ENCODE data around the gene KAZALD1. TPM values are rescaled to one million over a fixed set of nuclear protein-coding genes. Genes with fewer than 3 reads are reported as not detected.
A peak's percentile ranks its signal among the peaks of the same experiment; 100 is the strongest.

Gene KAZALD1
- polyA plus RNA-seq, 2 of the 4 experiments (the other 2 are of a cell fraction) = 4.3 to 4.5 TPM

GRCh38 chr10:101018600-101019439 lies 43.0 kb upstream of the KAZALD1 start:
- WGBS (ENCODE audit: missing lambda C conversion rate) = 47% methylated on average over 31 of the region's 45 CpGs
- FAIRE-seq (no peak), ATAC-seq (peak; percentile 80 to 93), DNase-seq (ENCODE audit: low read depth in 1 of 2, low spot score in 1 of 2) (peak; percentile 82 to 95)
- Histone ChIP-seq H3K9me3 (no peaks in the 10 kb centered on the region), H3K4me1 (peaks cover 14% of the 10 kb centered on the region), H3K4me3 (no peak overlapping the region), H3K27ac (peak overlapping the region; percentile 35 to 76; a peak in 4 of 6 replicates), H3K4me2 (peak overlapping the region; percentile 55)
- TF ChIP-seq CTCF (IDR thresholded peaks at IDR 0.05) (peak; percentile 78), CBX2 (IDR thresholded peaks at IDR 0.05; ENCODE audit: borderline replicate concordance, low read depth) (no peak), RAD21 (conservative IDR thresholded peaks at IDR 0.05 in 1 of 2, IDR thresholded peaks at IDR 0.05 in 1 of 2) (peak; percentile 75 to 78), RNF2 (IDR thresholded peaks at IDR 0.05; ENCODE audit: borderline replicate concordance, low read depth) (no peak), HDAC2 (IDR thresholded peaks at IDR 0.05) (no peak), CHD2 (IDR thresholded peaks at IDR 0.05; ENCODE audit: low read length, partially characterized antibody) (no peak), RFX5 (IDR thresholded peaks at IDR 0.05) (no peak), RCOR1 (IDR thresholded peaks at IDR 0.05; ENCODE audit: low read depth, low read length) (no peak), NFE2L2 (conservative IDR thresholded peaks at IDR 0.05; ENCODE audit: low read length) (no peak), ZNF302 (CRISPR knock-in tag; IDR thresholded peaks at IDR 0.05) (no peak), NR3C1 (IDR thresholded peaks at IDR 0.05) (no peak), HEYL (CRISPR knock-in tag; IDR thresholded peaks at IDR 0.05) (no peak), SMC3 (IDR thresholded peaks at IDR 0.05) (peak; percentile 51; the same call in 2 of the 3 replicates), POLR2A (IDR thresholded peaks at IDR 0.05; ENCODE audit: low read length) (no peak), MYC (IDR thresholded peaks at IDR 0.05; ENCODE audit: borderline replicate concordance, low read length) (peak; percentile 79; the same call in 1 of the 2 replicates), FOSB (CRISPR knock-in tag; IDR thresholded peaks at IDR 0.05) (no peak), POLR2AphosphoS2 (conservative IDR thresholded peaks at IDR 0.05; ENCODE audit: low read length) (no peak), ESRRA (IDR thresholded peaks at IDR 0.05; ENCODE audit: borderline replicate concordance, low read length) (no peak), JUNB (IDR thresholded peaks at IDR 0.05) (no peak)
- TF ChIP-seq, protein P1, sequence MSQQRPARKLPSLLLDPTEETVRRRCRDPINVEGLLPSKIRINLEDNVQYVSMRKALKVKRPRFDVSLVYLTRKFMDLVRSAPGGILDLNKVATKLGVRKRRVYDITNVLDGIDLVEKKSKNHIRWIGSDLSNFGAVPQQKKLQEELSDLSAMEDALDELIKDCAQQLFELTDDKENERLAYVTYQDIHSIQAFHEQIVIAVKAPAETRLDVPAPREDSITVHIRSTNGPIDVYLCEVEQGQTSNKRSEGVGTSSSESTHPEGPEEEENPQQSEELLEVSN (IDR thresholded peaks at IDR 0.05; ENCODE audit: borderline replicate concordance, low read depth) = no peak
- TF ChIP-seq, protein P2, sequence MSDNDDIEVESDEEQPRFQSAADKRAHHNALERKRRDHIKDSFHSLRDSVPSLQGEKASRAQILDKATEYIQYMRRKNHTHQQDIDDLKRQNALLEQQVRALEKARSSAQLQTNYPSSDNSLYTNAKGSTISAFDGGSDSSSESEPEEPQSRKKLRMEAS (IDR thresholded peaks at IDR 0.05) = peak; percentile 81
- TF ChIP-seq, protein P3, sequence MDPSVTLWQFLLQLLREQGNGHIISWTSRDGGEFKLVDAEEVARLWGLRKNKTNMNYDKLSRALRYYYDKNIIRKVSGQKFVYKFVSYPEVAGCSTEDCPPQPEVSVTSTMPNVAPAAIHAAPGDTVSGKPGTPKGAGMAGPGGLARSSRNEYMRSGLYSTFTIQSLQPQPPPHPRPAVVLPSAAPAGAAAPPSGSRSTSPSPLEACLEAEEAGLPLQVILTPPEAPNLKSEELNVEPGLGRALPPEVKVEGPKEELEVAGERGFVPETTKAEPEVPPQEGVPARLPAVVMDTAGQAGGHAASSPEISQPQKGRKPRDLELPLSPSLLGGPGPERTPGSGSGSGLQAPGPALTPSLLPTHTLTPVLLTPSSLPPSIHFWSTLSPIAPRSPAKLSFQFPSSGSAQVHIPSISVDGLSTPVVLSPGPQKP (IDR thresholded peaks at IDR 0.05; ENCODE audit: low read depth, low read length) = no peak
- ChIA-PET CTCF (interaction anchor here (0.6 to 59.3 kb wide), 13 partner anchors 8 to 503 kb away, joined by 3 to 2364 read pairs (median 4); partner anchors contain the start of genes KAZALD1, LZTS2, MRPL43 and PDZD7), POLR2A (interaction anchor here (0.6 to 1.0 kb wide), 3 partner anchors 12 to 27 kb away, joined by 3 to 15 read pairs (median 4); partner anchors contain the start of genes PDZD7 and SFXN3)

DNA sequence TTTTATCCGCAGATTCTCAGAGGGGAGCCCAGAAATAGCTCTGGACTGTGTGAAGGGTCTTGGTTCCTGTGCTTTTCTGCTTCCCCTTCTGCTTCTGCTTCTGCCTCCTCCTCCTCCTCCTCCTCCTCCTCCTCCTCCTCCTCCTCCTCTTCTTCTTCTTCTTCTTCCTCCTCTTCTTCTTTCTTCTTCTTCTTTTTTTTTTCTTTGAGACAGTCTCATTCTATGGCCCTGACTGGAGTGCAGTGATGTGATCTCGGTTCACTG lies 42.4 kb upstream of the KAZALD1 start:
- ATAC-seq = no peak
- no peak overlapping the region for H3K4me3 ChIP-seq
- 59% methylated on average over 2 of the region's 2 CpGs for WGBS (ENCODE audit: missing lambda C conversion rate)
- no peaks in the 10 kb centered on the region for H3K9me3 ChIP-seq
- POLR2A ChIA-PET = interaction anchor here (0.6 to 1.0 kb wide), 3 partner anchors 12 to 27 kb away, joined by 3 to 15 read pairs (median 4); partner anchors contain the start of genes PDZD7 and SFXN3
- no peak for DNase-seq (ENCODE audit: low read depth in 1 of 2, low spot score in 1 of 2)
- H3K4me2 ChIP-seq = peak overlapping the region; percentile 55
- FAIRE-seq = no peak
- H3K27ac ChIP-seq = peak overlapping the region in 1 of 2 experiments; percentile 76; a peak in 1 of 6 replicates
- CTCF ChIA-PET = interaction anchor here (0.6 to 59.3 kb wide), 9 partner anchors 9 to 144 kb away, joined by 3 to 2364 read pairs (median 5); partner anchors contain the start of genes KAZALD1, LZTS2, MRPL43 and PDZD7
- H3K4me1 ChIP-seq = peaks cover 14% of the 10 kb centered on the region
- TF ChIP-seq RNF2 (IDR thresholded peaks at IDR 0.05; ENCODE audit: borderline replicate concordance, low read depth) = no peak
- TF ChIP-seq MAZ (IDR thresholded peaks at IDR 0.05; ENCODE audit: borderline replicate concordance, low read depth, low read length) = no peak
- TF ChIP-seq ZSCAN20 (CRISPR knock-in tag; IDR thresholded peaks at IDR 0.05) = no peak
- TF ChIP-seq MAFK (IDR thresholded peaks at IDR 0.05; ENCODE audit: partially characterized antibody) = no peak
- no peak for TF ChIP-seq EHF (CRISPR knock-in tag; IDR thresholded peaks at IDR 0.05)
- no peak for TF ChIP-seq CBX8 (IDR thresholded peaks at IDR 0.05)
- no peak for TF ChIP-seq ATOH8 (CRISPR knock-in tag; IDR thresholded peaks at IDR 0.05; ENCODE audit: low read depth)
- TF ChIP-seq CHD2 (IDR thresholded peaks at IDR 0.05; ENCODE audit: low read length, partially characterized antibody) = no peak
- TF ChIP-seq ESRRA (IDR thresholded peaks at IDR 0.05; ENCODE audit: borderline replicate concordance, low read length) = no peak
- no peak for TF ChIP-seq NPAS2 (CRISPR knock-in tag; IDR thresholded peaks at IDR 0.05; ENCODE audit: borderline replicate concordance)
- no peak for TF ChIP-seq CHD4 (IDR thresholded peaks at IDR 0.05; ENCODE audit: borderline replicate concordance)
- TF ChIP-seq NFE2L2 (conservative IDR thresholded peaks at IDR 0.05; ENCODE audit: low read length) = no peak
- no peak for TF ChIP-seq ZNF302 (CRISPR knock-in tag; IDR thresholded peaks at IDR 0.05)
- no peak for TF ChIP-seq JUN (IDR thresholded peaks at IDR 0.05)
- TF ChIP-seq CEBPB (IDR thresholded peaks at IDR 0.05) = no peak
- TF ChIP-seq MYC (IDR thresholded peaks at IDR 0.05; ENCODE audit: borderline replicate concordance, low read length) = no peak
- TF ChIP-seq HEYL (CRISPR knock-in tag; IDR thresholded peaks at IDR 0.05) = no peak
- no peak for TF ChIP-seq RARB (CRISPR knock-in tag; IDR thresholded peaks at IDR 0.05)
